Stimulated activated CD8-positive, alpha-beta memory T cell treated with anti-CD3 and anti-CD28 coated beads, Interleukin-7, amount 100 ng/mL, for 24 hours (primary cell): ENCODE measurements around the gene ZBTB26.

Experiments used
- DNase-seq: peaks from one replicate; pipeline ENCODE4 v3.0.0-alpha.2; 2020; ENCODE audit warnings: low read depth

ZBTB26 gene

GRCh38 chr9:122931226-122932121 lies at the start of gene ZBTB26:
ZBTB26 (minus strand) TSS chr9:122931512; CDS start chr9:122919934, 11,578 bp downstream.
- peak; percentile 76 for DNase-seq

DNA sequence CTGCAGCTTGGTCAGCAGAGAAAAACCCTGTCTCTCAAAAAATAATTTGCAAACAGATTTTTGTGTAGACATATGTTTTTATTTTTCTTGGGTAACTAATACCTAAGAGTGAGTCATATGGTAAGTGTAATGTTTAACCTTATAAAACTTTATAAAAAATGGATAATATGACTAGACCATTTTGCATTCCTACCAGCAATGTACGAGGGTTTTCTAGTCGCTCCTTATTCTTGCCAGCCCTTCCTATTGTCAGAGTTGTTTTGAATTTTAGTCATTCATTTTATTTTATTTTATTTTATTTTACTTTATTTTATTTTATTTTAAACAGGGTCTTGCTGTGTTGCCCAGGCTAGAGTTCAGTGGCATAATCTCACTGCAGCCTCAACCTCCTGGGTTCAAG lies 47.3 kb upstream of the ZBTB26 start:
- DNase-seq = no peak

DNA sequence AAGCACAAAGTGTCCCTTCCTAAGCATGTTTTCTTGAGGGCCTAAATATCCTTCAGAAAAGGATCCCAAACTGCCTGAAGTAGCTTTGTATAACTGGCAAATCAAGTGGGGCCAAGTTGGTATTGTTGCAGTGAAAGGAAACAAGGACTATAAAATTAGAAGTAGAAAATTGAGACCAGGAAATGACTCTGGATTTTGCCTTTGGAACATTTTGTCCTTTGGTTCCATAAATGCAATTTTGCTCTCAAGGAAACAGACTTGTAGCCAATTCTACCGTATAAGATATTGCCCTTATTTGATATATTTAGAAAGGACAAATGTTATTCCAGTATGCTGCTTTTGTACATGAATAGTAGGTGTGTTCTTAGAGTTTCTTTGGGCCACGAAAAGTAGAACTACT lies 43.9 kb upstream of the ZBTB26 start:
- DNase-seq = no peak

GRCh38 chr9:122961139-122961538 lies 29.8 kb upstream of the ZBTB26 start:
- DNase-seq = no peak

DNA sequence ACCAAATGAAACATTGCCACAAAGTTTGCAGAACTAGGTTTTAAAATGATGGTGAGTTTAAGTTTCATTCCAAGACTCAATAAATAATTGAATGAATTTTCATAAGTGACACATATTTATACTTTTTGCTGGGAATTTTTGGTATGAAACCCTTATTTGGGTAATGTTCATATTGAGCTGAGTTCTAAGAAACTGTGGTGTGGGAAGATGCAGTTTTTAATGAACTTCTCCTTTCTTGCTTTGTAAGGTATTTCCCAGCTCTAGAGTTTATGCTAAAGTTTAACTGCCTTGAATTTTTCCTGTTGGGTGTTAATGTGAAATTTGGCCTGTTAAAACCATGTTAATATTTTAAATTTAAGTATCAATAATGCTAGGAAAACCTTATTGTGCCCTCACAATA lies 24.6 kb upstream of the ZBTB26 start:
- no peak for DNase-seq

- DNase-seq = no peak
Observed at GRCh38 chr9:122954253-122954691, 23.0 kb upstream of the ZBTB26 start.

DNA sequence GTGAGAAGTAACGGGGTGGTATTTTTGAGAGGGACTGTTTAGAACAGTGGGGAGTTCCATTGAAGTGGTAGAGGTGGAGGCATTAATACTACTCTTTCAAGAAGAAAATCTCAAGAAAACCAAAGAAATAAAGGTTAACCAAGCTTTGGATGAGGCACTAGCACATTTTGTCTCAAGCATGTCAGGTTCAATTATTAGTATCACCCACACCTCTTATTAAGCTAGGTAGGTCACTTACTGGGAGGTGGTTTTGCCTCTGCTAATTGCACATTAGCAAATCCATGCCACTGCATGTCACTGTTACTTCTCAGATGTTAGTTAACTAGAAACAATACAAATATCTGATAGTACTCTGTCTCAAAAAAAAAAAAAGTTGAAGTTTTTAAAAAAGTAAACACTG lies 19.7 kb upstream of the ZBTB26 start:
- no peak for DNase-seq

DNA sequence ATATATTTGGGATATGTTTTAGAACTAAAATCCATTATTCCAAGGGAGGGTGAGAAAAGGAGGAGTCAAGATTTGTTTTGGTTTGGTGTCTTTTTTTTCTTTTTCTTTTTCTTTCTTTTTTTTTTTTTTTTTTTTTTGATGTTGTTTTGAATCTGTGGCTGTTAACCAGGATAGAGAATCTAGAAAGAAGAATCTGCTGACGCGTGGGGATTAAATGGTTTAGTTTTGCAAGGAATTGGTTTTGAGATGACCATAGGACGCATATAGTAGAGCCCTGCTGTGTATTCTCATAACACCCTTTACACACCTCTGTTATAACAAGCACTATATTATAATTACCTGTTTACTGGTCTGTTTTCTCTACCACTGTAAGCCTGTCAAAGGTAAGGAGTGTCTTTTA lies 19.0 kb upstream of the ZBTB26 start:
- DNase-seq = no peak

GRCh38 chr9:122949696-122950095 lies 18.4 kb upstream of the ZBTB26 start:
- DNase-seq = no peak

- no peak for DNase-seq
Observed at GRCh38 chr9:122948313-122948712, 17.0 kb upstream of the ZBTB26 start.

GRCh38 chr9:122946461-122947005 lies 15.2 kb upstream of the ZBTB26 start:
- DNase-seq = no peak

GRCh38 chr9:122944960-122945888 lies 13.9 kb upstream of the ZBTB26 start:
- no peak for DNase-seq

DNA sequence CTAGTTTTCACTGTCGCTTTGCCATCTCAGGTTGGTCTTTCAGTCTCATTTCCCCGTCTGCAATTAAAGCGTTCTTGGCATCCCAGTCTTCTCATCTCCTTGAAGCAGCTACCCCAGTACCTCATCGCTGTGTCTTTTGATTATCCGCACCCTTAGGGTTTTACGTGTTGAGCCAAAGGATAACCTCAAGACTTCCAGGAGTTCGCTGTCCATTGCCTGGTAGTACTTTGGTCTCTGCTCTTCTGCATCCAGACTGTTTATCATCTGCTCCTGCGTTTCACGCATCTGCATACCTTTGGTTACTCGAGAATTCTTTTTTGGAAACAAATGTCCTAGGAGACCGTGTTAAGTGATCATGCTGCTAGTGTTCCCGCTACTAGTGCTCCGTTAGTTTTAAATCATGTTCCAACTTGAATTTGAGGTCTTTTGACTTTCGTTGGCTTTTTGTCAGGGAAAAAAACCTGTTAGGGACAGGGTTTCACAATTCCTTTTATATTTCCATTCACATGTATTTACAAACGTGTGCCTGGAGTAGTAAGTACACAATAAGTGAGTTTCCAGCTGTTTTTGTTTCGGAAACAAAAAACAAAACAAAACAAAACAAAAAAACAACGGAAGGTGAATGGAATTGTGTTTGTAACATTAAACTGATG lies 10.4 kb upstream of the ZBTB26 start:
- DNase-seq = no peak

DNA sequence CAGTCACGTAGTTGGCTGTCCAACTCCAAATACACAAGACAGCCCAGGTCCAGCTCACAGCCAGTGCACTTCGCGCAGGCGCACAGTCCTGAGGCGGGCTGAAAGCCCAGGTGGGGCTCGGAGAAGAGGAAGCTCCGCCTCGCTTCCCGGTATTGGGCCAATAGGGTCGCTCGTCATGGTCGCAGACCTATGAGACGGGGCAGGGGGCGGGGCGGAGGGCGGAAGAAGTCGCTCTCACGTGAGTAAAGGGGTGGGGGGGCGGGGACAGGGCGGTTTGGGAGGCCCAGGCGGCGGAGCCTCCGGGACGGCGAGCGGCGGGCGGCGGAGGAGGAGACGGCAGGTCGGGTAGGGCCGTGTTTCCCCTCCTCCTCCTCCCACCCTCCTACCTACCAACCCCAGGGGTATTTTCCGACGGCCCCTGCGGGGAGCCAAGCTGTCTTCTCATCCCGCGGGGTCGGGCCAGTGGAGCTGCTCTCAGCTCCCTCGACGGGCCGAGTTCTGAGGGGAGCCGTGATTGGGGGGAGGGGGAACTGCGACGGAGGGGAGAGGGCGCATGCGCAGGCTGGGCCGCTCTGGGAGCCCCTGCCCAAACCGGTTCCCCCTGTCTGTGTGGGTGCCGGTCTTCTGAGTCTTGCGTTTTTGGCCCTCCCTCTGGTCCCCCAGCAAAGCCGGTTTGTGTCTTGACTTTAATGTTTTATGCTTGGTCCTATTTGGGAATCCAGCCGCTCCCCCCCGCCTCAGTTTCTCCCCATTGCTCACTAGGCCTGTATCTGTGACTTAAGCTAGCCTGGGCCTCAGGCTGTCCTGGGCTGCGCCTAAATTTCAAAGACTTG lies 9.7 kb upstream of the ZBTB26 start, which contains the start of gene RABGAP1:
Gene RABGAP1, plus strand, starts transcription at position 272 of the 833 bp plus-strand sequence. CDS start 16,040 bp downstream, outside the sequence.
- DNase-seq = peak; percentile 98

DNA sequence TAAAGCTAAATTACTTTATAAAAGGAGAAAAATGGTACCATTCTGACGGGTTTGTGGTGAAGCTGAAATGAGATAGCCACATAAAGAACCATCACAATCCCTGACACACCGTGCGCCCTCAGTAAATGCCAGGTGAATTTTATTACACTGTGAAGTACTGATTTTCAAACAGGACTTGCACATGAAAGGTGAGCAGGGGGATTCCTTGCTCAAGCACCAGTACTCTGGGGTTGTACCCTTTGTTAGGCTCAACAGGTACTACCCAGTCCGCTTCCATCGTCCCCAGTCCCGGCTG lies 9.1 kb upstream of the ZBTB26 start:
- no peak for DNase-seq

- no peak for DNase-seq
Observed at GRCh38 chr9:122939601-122940000, 8.3 kb upstream of the ZBTB26 start.

DNA sequence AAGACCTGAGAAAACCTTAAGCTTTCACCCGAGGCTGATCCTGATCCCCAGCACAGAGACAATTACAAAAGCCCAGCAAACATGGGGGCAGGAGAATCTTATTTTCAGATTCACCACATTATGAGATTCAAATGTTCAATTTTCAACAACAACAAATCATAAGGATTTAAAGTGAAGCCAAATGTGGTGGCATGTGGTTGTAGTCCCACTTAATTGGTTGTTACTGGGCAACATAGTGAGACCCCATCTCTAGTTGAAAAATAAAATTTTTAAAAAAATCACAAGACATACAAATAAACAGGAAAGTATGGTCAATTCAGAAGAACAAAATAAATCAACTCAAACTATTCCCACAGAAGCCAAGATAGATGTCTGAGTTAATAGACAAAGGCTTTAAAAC lies 5.6 kb upstream of the ZBTB26 start:
- DNase-seq = no peak

DNA sequence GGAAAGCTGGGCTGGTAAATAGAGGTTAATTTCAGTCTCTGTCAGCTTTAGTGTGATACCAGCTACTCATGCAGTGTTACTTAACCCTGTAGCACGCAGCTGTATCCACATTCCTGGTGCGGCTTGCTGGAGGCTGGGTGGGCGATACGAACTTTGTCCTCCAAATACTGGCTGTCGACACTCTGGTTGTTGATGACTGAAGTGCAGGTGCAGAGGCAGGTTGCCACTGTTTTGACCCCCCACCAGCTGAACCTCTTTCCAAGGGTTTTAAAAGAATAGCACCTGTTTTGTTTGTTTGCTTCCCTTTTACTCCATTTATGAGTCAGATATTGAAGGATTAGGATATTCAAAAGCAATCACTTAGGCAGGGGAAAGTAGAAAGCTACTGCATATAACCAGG lies 5.2 kb upstream of the ZBTB26 start:
- no peak for DNase-seq

GRCh38 chr9:122930541-122931225 lies 629 bp downstream of the ZBTB26 start:
- DNase-seq = no peak

- DNase-seq = no peak
Observed at GRCh38 chr9:122929796-122930354, 1.4 kb downstream of the ZBTB26 start.
